Measurements from ENCODE around the gene NTRK2. TPM values are rescaled to one million over a fixed set of nuclear protein-coding genes. Genes with fewer than 3 reads are reported as not detected.
"Not testable (repeated sequence)": the region's sequence is repeated elsewhere in the genome, so short reads cannot be mapped to it uniquely, and the experiment has no call there.

The NTRK2 gene
- total RNA-seq, 8 experiments from 2014 or later, result 0.49 to 238 (median 15.5) TPM

GRCh38 chr9:84874596-84874995 is 205.1 kb downstream of the NTRK2 start:
- H3K4me1 ChIP-seq (replicated peaks in 1 of 2), result peaks cover 0 to 8% of the 10 kb centered on the region in 2 donors
- peak overlapping the region in 1 of 2 donors; percentile 34 for H3K27ac ChIP-seq
- H3K4me3 ChIP-seq, result no peak overlapping the region
- WGBS, 10 experiments, result 0 to 83% (median 30%) methylated on average over 1 to 2 of the region's 2 CpGs; no CpG with 5 or more reads in 1 of the 10 experiments
- ATAC-seq (replicated peaks in 6 of 8), result peak in 4 of 8 experiments; percentile 41 to 61 (median 53)
- in situ Hi-C loops (cut with MboI; ENCODE audit: low pct_unique_long_range_greater_than_20kb in 2 of 9, low sequenced_read_pairs in 9 of 9, unreplicated experiment in 9 of 9), result no loop called here

DNA sequence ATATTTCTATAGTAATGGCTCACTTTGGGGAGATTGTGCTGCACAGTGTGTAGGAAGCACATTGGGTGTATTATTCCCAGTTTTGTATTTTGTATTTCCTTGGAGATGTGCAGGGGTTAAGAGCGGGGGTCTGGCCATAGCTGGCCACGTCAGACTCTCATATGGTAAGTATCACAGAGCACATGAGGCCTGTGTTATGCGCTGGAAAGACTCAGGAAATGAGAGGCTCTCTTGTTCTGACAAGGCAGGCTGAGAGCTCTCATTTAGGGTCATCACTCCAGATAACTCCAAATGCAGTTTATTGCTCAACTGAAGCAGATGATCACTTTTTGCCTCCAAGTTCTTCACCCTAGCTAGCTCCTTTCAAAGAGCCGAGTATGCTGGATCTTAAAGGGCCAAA is 205.7 kb downstream of the NTRK2 start:
- H3K4me1 ChIP-seq (replicated peaks in 1 of 2), result peaks cover 0 to 8% of the 10 kb centered on the region in 2 donors
- no peak for ATAC-seq (replicated peaks in 6 of 8)
- in situ Hi-C loops (cut with MboI; ENCODE audit: low pct_unique_long_range_greater_than_20kb in 2 of 9, low sequenced_read_pairs in 9 of 9, unreplicated experiment in 9 of 9), result no loop called here
- no peak overlapping the region for H3K27ac ChIP-seq
- H3K4me3 ChIP-seq, result no peak overlapping the region
- WGBS, 10 experiments, result 6 to 94% (median 73%) methylated on average over 2 to 4 of the region's 4 CpGs; no CpG with 5 or more reads in 6 of the 10 experiments

DNA sequence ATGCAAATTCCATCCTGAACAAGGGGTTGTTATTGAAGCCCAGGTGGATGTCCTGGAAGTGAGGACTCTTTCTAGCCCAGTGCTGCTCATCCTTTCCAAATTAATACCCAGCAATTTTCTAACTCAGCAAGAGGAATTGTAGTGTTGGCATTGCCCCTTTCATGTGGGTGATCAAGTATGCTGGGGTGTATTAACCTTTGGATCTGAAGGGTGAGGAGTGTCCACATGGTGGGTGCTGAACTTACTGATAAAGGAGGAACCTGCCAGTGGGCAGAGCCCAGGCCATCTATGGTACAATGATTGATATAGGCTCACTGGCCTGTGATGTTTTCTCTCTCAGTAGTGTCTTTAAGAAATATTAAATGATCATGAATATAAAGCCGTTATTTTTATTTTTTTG is 210.1 kb downstream of the NTRK2 start:
- Histone ChIP-seq H3K4me1 (replicated peaks in 1 of 2) (peaks cover 0 to 2% of the 10 kb centered on the region in 2 donors), H3K27ac (no peak overlapping the region), H3K4me3 (no peak overlapping the region)
- no peak for ATAC-seq (replicated peaks in 6 of 8)
- 73 to 100% (median 95%) methylated on average over 1 of the region's 1 CpG; no CpG with 5 or more reads in 2 of the 10 experiments for WGBS, 10 experiments
- in situ Hi-C loops (cut with MboI; ENCODE audit: low pct_unique_long_range_greater_than_20kb in 2 of 9, low sequenced_read_pairs in 9 of 9, unreplicated experiment in 9 of 9), result no loop called here

- peak in 1 of 8 experiments; percentile 50 for ATAC-seq (replicated peaks in 6 of 8)
- Histone ChIP-seq H3K4me3 (no peak overlapping the region), H3K4me1 (replicated peaks in 1 of 2) (no peaks in the 10 kb centered on the region), H3K27ac (no peak overlapping the region)
- in situ Hi-C loops (cut with MboI; ENCODE audit: low pct_unique_long_range_greater_than_20kb in 2 of 9, low sequenced_read_pairs in 9 of 9, unreplicated experiment in 9 of 9), result no loop called here
- WGBS, 10 experiments, result 45 to 94% (median 80%) methylated on average over 1 to 2 of the region's 2 CpGs; no CpG with 5 or more reads in 3 of the 10 experiments
Observed at GRCh38 chr9:84880835-84881234, 211.3 kb downstream of the NTRK2 start.

DNA sequence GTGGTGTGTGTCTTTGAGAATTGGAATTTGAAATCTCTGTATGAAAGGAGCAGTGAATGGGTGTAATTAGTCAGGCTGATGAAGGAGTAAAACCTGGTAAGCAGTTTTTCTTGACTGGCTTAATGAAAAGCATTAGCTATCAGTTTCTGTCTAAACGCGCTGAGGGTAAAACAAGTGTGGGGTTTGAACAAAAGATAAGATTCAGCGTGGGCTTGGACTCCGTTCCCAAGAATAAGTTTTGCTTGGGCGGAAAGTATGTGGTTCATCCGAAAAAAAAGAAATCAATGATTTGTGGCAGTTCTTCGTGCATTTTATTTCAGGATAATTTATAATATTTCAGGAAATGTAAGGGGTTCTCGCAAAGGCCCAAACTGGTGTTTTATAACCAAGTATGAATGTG is 217.3 kb downstream of the NTRK2 start:
- no peak for ATAC-seq (replicated peaks in 6 of 8)
- 78 to 98% (median 87%) methylated on average over 7 to 8 of the region's 8 CpGs; no CpG with 5 or more reads in 3 of the 10 experiments for WGBS, 10 experiments
- in situ Hi-C loops (cut with MboI; ENCODE audit: low pct_unique_long_range_greater_than_20kb in 2 of 9, low sequenced_read_pairs in 9 of 9, unreplicated experiment in 9 of 9), result no loop called here
- Histone ChIP-seq H3K27ac (no peak overlapping the region), H3K4me3 (no peak overlapping the region), H3K4me1 (replicated peaks in 1 of 2) (peaks cover 6 to 19% of the 10 kb centered on the region in 2 donors)

DNA sequence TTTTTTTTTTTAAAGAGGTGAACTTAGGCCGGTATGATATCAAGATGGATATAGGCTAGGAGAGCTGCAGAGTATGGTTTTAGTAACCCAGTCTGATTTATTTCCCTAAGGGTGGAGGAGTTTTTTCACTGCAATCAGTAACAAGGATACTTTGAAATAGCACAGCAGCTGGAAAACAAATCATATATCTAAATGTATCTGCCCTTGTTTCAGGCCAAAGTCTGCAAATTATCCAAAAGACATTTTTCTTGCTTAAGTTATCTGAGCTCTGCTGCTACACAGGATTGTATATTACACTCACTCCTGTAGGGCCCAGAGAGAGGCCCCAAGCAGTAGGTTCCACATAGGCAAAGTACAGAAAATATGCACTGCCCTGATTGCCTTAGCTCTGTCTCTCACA is 222.4 kb downstream of the NTRK2 start:
- WGBS, 10 experiments, result 0 to 100% (median 65%) methylated on average over 1 of the region's 1 CpG; no CpG with 5 or more reads in 4 of the 10 experiments

GRCh38 chr9:84893419-84894128 is 224.0 kb downstream of the NTRK2 start:
- Histone ChIP-seq H3K4me1 (replicated peaks in 1 of 2) (peaks cover 44 to 61% of the 10 kb centered on the region in 2 donors), H3K4me3 (no peak overlapping the region), H3K27ac (no peak overlapping the region)
- in situ Hi-C loops (cut with MboI; ENCODE audit: low pct_unique_long_range_greater_than_20kb in 2 of 9, low sequenced_read_pairs in 9 of 9, unreplicated experiment in 9 of 9), result no loop called here
- peak in 5 of 8 experiments; percentile 40 to 71 (median 68) for ATAC-seq (replicated peaks in 6 of 8)
- 51 to 100% (median 64%) methylated on average over 2 to 11 of the region's 13 CpGs; no CpG with 5 or more reads in 4 of the 10 experiments for WGBS, 10 experiments

More for the DNA sequence above, 222.4 kb downstream of the NTRK2 start:
- in situ Hi-C loops (cut with MboI; ENCODE audit: low pct_unique_long_range_greater_than_20kb in 2 of 9, low sequenced_read_pairs in 9 of 9, unreplicated experiment in 9 of 9), result no loop called here
- peaks cover 34 to 50% of the 10 kb centered on the region in 2 donors for H3K4me1 ChIP-seq (replicated peaks in 1 of 2)
- no peak overlapping the region for H3K4me3 ChIP-seq
- no peak overlapping the region for H3K27ac ChIP-seq
- peak in 5 of 8 experiments; percentile 51 to 86 (median 74) for ATAC-seq (replicated peaks in 6 of 8)

- in situ Hi-C loops (cut with MboI; ENCODE audit: low pct_unique_long_range_greater_than_20kb in 2 of 9, low sequenced_read_pairs in 9 of 9, unreplicated experiment in 9 of 9), result no loop called here
- no peak for ATAC-seq (replicated peaks in 6 of 8)
- Histone ChIP-seq H3K27ac (no peak overlapping the region), H3K4me1 (replicated peaks in 1 of 2) (peaks cover 44 to 61% of the 10 kb centered on the region in 2 donors), H3K4me3 (no peak overlapping the region)
- WGBS, 10 experiments, result 45 to 100% (median 73%) methylated on average over 2 of the region's 2 CpGs
Observed at GRCh38 chr9:84894859-84895258, 225.3 kb downstream of the NTRK2 start.

- Histone ChIP-seq H3K27ac (no peak overlapping the region), H3K4me3 (no peak overlapping the region), H3K4me1 (replicated peaks in 1 of 2) (peaks cover 36% of the 10 kb centered on the region in 2 donors)
- WGBS, 10 experiments, result 0 to 100% (median 40%) methylated on average over 1 to 4 of the region's 7 CpGs; no CpG with 5 or more reads in 1 of the 10 experiments
- in situ Hi-C loops (cut with MboI; ENCODE audit: low pct_unique_long_range_greater_than_20kb in 2 of 9, low sequenced_read_pairs in 9 of 9, unreplicated experiment in 9 of 9), result no loop called here
- peak in 3 of 8 experiments; percentile 38 to 71 (median 57) for ATAC-seq (replicated peaks in 6 of 8)
Observed at GRCh38 chr9:84897362-84898094, 228.0 kb downstream of the NTRK2 start.

DNA sequence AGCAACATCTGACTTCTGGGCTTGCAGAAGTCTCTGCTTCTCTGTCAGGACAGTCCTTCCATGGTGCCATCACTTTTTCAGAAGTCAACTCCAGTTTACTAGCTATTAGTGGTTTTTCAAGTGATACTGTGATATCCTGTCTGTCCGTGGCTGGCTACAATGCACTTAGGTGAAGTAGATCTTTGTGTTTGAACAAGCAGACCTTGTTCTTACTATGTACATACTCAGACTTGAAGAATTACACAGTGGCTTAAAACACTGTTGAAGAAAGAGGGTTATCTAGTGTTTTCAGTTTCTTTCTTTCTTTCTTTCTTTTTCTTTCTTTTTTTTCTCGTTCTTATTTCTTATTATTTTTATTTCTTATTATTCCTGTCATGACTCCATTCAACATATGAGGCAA is 228.7 kb downstream of the NTRK2 start:
- Histone ChIP-seq H3K4me3 (no peak overlapping the region), H3K27ac (no peak overlapping the region), H3K4me1 (replicated peaks in 1 of 2) (peaks cover 30 to 34% of the 10 kb centered on the region in 2 donors)
- WGBS, 10 experiments, result 6 to 84% (median 54%) methylated on average over 1 to 2 of the region's 2 CpGs
- in situ Hi-C loops (cut with MboI; ENCODE audit: low pct_unique_long_range_greater_than_20kb in 2 of 9, low sequenced_read_pairs in 9 of 9, unreplicated experiment in 9 of 9), result no loop called here
- peak in 2 of 8 experiments; percentile 13 to 44 for ATAC-seq (replicated peaks in 6 of 8)

DNA sequence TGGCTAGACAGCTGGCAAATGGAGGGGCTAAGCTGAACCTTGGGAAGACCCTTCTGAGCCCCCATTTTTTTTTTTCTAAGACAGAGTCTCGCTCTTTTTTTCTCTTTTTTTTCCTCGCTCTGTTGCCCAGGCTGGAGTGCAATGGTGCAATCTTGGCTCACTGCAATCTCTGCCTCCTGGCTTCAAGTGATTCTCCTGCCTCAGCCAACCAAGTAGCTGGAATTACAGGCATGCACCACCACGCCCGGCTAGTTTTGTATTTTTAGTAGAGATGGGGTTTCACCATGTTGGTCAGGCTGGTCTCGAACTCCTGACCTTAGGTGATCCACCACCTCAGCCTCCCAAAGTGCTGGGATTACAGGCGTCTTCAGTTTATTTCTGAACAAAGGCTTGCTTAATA is 229.1 kb downstream of the NTRK2 start:
- in situ Hi-C loops (cut with MboI; ENCODE audit: low pct_unique_long_range_greater_than_20kb in 2 of 9, low sequenced_read_pairs in 9 of 9, unreplicated experiment in 9 of 9); ATAC-seq (replicated peaks in 6 of 8); H3K4me3 ChIP-seq; H3K27ac ChIP-seq: not testable (repeated sequence)
- H3K4me1 ChIP-seq (replicated peaks in 1 of 2), result peaks cover 28 to 29% of the 10 kb centered on the region in 2 donors
- 17 to 100% (median 82%) methylated on average over 2 to 5 of the region's 6 CpGs; no CpG with 5 or more reads in 1 of the 10 experiments for WGBS, 10 experiments

DNA sequence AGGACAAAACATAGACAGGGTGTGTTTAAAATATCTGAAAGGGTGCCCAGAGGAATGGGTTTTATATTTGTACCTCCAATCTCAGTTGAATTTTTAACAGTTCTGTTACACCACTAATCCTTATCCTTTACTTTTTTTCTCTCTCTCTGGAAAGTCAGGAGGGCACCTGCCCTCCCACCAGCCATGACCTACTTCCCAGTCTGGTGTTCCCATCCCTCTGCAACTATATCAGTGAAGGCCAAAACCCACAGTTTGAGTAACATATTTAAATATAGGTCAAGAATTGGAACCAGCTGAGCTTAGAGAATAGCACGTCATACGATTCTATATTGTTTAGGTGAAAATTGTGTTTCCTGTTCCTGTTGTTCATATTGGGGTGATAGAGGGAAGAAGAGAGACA is 229.8 kb downstream of the NTRK2 start:
- WGBS, 10 experiments, result 89 to 100% (median 100%) methylated on average over 1 to 2 of the region's 2 CpGs; no CpG with 5 or more reads in 2 of the 10 experiments
- Histone ChIP-seq H3K27ac (no peak overlapping the region), H3K4me3 (no peak overlapping the region), H3K4me1 (replicated peaks in 1 of 2) (peaks cover 27% of the 10 kb centered on the region in 2 donors)
- no peak for ATAC-seq (replicated peaks in 6 of 8)
- in situ Hi-C loops (cut with MboI; ENCODE audit: low pct_unique_long_range_greater_than_20kb in 2 of 9, low sequenced_read_pairs in 9 of 9, unreplicated experiment in 9 of 9), result no loop called here

- Histone ChIP-seq H3K4me3 (no peak overlapping the region), H3K27ac (no peak overlapping the region), H3K4me1 (replicated peaks in 1 of 2) (peaks cover 16 to 18% of the 10 kb centered on the region in 2 donors)
- ATAC-seq (replicated peaks in 6 of 8), result peak in 2 of 8 experiments; percentile 63 to 81
- in situ Hi-C loops (cut with MboI; ENCODE audit: low pct_unique_long_range_greater_than_20kb in 2 of 9, low sequenced_read_pairs in 9 of 9, unreplicated experiment in 9 of 9), result loop anchor here in 1 of 9 experiments (25.0 kb wide), 1 partner anchor 88 kb away; no protein-coding TSS in a partner anchor
- 7 to 100% (median 50%) methylated on average over 1 to 2 of the region's 2 CpGs; no CpG with 5 or more reads in 3 of the 10 experiments for WGBS, 10 experiments
Observed at GRCh38 chr9:84900421-84900820, 230.9 kb downstream of the NTRK2 start.

Measured in motor neuron (in vitro differentiated cells).